Gastrocnemius medialis (tissue), 4 donors: ENCODE data around the gene COPS9. TPM values are rescaled to one million over a fixed set of nuclear protein-coding genes. Genes with fewer than 3 reads are reported as not detected.

Source experiments
- ATAC-seq, 2 donors: fragments of 150-250 bp; one replicate each; pipeline ENCODE4 v1.9.1; 2016
- DNase-seq, 2 donors: peaks; one replicate each; pipeline ENCODE4 v3.0.0-alpha.2; 2019
- H3K27ac ChIP-seq, 4 donors: fragments of 200-600 bp; sonication (generic); 1 replicate in 1 of 4; 2 replicates in 3 of 4; pipeline ENCODE4 v1.5.1; 2016 to 2018; ENCODE audit warnings: mild to moderate bottlenecking in 2 of 4, moderate library complexity in 1 of 4
- H3K27me3 ChIP-seq, 3 donors: fragments of 200-600 bp; sonication (generic) in 2 of 3; 1 replicate in 1 of 3; 2 replicates in 2 of 3; pipeline versions ENCODE4 v1.5.1 to v1.6.0; 2016 to 2019; ENCODE audit warnings: mild to moderate bottlenecking in 1 of 3, moderate library complexity in 1 of 3
- H3K36me3 ChIP-seq, 2 donors: fragments of 200-600 bp; sonication (generic) in 1 of 2; one replicate each; pipeline ENCODE4 v1.5.1; 2017 to 2018
- H3K4me1 ChIP-seq, 2 donors: fragments of 200-600 bp; sonication (generic) in 1 of 2; one replicate each; pipeline ENCODE4 v1.5.1; 2016 to 2017; ENCODE audit warnings: mild to moderate bottlenecking in 2 of 2
- H3K4me3 ChIP-seq, 4 donors: fragments of 200-600 bp; sonication (generic) in 3 of 4; 1 replicate in 1 of 4; 2 replicates in 3 of 4; pipeline ENCODE4 v1.5.1; 2016 to 2019; ENCODE audit warnings: mild to moderate bottlenecking in 2 of 4
- H3K9me3 ChIP-seq, 3 donors: fragments of 200-600 bp; sonication (generic) in 2 of 3; 1 replicate in 1 of 3; 2 replicates in 2 of 3; pipeline ENCODE4 v1.5.1; 2016 to 2019
- POLR2A ChIP-seq, 2 donors: fragments of 450-650 bp; IDR thresholded peaks; one replicate each; pipeline ENCODE4 v1.6.1; 2017; ENCODE audit warnings: antibody characterized with exemption in 2 of 2, mild to moderate bottlenecking in 2 of 2, moderate library complexity in 2 of 2
- in situ Hi-C, 4 donors: fragments of 200-750 bp; cut with MboI; loops; one replicate each; pipeline versions ENCODE4 v1.15.0 to v1.8.0; 2017; ENCODE audit warnings: low sequenced_read_pairs in 4 of 4
- intact Hi-C: fragments of 100-400 bp; cut with DNase I; formaldehyde crosslinking; loops from one replicate; pipeline ENCODE4 v1.15.1; 2023; ENCODE audit warnings: low total_unique reads
- total RNA-seq, 4 donors: library from RNA; depleted of rRNA; stranded (reverse); fragments of >200 nt; gene quantifications; one replicate each; pipeline versions ENCODE4 v1.1.0 to v1.2.3, GENCODE V29; 2016
- TF ChIP-seq, protein P1 (sequence below), 5 experiments: fragments of 450-650 bp in 3 of 5; fragments of 200-600 bp in 2 of 5; sonication (generic) in 2 of 5; IDR thresholded peaks in 4 of 5; conservative IDR thresholded peaks in 1 of 5; 1 replicate in 4 of 5; 2 replicates in 1 of 5; pipeline ENCODE4 v1.5.1; 2016 to 2019; ENCODE audit warnings: antibody characterized with exemption in 5 of 5, mild to moderate bottlenecking in 3 of 5, moderate library complexity in 3 of 5

The COPS9 gene
- total RNA-seq, 4 donors from 2014 or later: 163 to 219 (median 193) TPM

- in situ Hi-C loops (loop anchor here in 2 of 4 donors (10.0 to 25.0 kb wide), 3 partner anchors 81 to 1108 kb away; partner anchors contain the start of gene OR6B3 (in 1 of the 2)), intact Hi-C loops (loop anchor here (10.0 kb wide), 1 partner anchor 211 kb away; no protein-coding TSS in a partner anchor)
- no peak for ATAC-seq
- DNase-seq: no peak
- no peak for TF ChIP-seq POLR2A (IDR thresholded peaks at IDR 0.05)
- TF ChIP-seq, protein P1, sequence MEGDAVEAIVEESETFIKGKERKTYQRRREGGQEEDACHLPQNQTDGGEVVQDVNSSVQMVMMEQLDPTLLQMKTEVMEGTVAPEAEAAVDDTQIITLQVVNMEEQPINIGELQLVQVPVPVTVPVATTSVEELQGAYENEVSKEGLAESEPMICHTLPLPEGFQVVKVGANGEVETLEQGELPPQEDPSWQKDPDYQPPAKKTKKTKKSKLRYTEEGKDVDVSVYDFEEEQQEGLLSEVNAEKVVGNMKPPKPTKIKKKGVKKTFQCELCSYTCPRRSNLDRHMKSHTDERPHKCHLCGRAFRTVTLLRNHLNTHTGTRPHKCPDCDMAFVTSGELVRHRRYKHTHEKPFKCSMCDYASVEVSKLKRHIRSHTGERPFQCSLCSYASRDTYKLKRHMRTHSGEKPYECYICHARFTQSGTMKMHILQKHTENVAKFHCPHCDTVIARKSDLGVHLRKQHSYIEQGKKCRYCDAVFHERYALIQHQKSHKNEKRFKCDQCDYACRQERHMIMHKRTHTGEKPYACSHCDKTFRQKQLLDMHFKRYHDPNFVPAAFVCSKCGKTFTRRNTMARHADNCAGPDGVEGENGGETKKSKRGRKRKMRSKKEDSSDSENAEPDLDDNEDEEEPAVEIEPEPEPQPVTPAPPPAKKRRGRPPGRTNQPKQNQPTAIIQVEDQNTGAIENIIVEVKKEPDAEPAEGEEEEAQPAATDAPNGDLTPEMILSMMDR (IDR thresholded peaks at IDR 0.05 in 4 of 5, conservative IDR thresholded peaks at IDR 0.05 in 1 of 5): no peak
- H3K9me3 ChIP-seq: no peaks in the 10 kb centered on the region
- peaks cover 0 to 5% of the 10 kb centered on the region in 2 donors for H3K4me1 ChIP-seq
- no peaks in the 10 kb centered on the region for H3K36me3 ChIP-seq
- H3K27me3 ChIP-seq: no peaks in the 10 kb centered on the region
- H3K27ac ChIP-seq: no peak overlapping the region
- H3K4me3 ChIP-seq: no peak overlapping the region
These were observed 9.4 kb upstream of the COPS9 start for GRCh38 chr2:240145461-240145860.

DNA sequence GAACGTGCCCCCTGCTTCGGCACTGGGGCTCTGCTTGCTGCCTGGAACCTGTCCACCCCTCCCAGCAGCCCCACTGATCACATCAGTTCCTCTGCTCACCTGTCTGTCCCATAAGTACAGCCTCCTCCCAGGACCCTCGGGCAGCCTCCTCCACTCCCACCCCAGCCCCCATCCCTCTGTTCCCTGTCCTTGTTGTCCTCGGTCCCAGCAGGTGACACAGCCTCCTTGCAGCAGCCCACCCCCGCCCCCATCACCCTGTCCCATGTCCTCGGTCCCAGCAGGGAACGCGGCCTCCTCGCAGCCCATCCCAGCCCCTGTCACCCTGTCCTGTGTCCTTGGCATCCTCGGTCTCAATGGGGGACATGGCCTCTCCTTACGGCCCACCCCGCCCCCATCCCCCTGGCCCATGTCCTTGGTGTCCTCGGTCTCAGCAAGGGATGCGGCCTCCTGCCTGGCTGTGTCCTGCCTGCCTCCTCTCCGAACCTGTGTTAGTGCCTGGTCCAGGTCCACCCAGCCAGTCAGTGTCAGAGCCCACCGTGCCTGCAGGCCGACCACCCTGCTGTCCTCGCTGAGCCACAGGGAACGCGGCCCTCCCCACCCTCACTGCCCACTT lies 8.7 kb upstream of the COPS9 start:
- H3K9me3 ChIP-seq: no peaks in the 10 kb centered on the region
- DNase-seq: no peak
- intact Hi-C loops: loop anchor here (10.0 kb wide), 1 partner anchor 210 kb away; no protein-coding TSS in a partner anchor

GRCh38 chr2:240143801-240144648 lies 7.9 kb upstream of the COPS9 start:
- TF ChIP-seq, protein P1 (IDR thresholded peaks at IDR 0.05 in 4 of 5, conservative IDR thresholded peaks at IDR 0.05 in 1 of 5): peak; percentile 86 to 97 (median 96)
- TF ChIP-seq POLR2A (IDR thresholded peaks at IDR 0.05): no peak
- no peaks in the 10 kb centered on the region for H3K9me3 ChIP-seq
- H3K27ac ChIP-seq: no peak overlapping the region
- H3K36me3 ChIP-seq: no peaks in the 10 kb centered on the region
- DNase-seq (peak; percentile 24 to 50), ATAC-seq (peak; percentile 77 to 90)
- intact Hi-C loops: loop anchor here (1.0 to 10.0 kb wide), 3 partner anchors 83 to 1109 kb away; no protein-coding TSS in a partner anchor
- H3K4me3 ChIP-seq: no peak overlapping the region
- in situ Hi-C loops: loop anchor here (5.0 to 25.0 kb wide), 4 partner anchors 79 to 1107 kb away; partner anchors contain the start of gene OR6B3 (in 1 of the 4)
- peaks cover 0 to 5% of the 10 kb centered on the region in 2 donors for H3K4me1 ChIP-seq
- no peaks in the 10 kb centered on the region for H3K27me3 ChIP-seq

More for the DNA sequence above, 8.7 kb upstream of the COPS9 start:
- no peak overlapping the region for H3K27ac ChIP-seq
- no peaks in the 10 kb centered on the region for H3K36me3 ChIP-seq
- ATAC-seq: no peak
- no peaks in the 10 kb centered on the region for H3K27me3 ChIP-seq
- no peak for TF ChIP-seq POLR2A (IDR thresholded peaks at IDR 0.05)
- TF ChIP-seq, protein P1 (IDR thresholded peaks at IDR 0.05 in 4 of 5, conservative IDR thresholded peaks at IDR 0.05 in 1 of 5): no peak
- H3K4me3 ChIP-seq: no peak overlapping the region
- peaks cover 0 to 5% of the 10 kb centered on the region in 2 donors for H3K4me1 ChIP-seq
- in situ Hi-C loops: loop anchor here (5.0 to 25.0 kb wide), 4 partner anchors 80 to 1107 kb away; partner anchors contain the start of gene OR6B3 (in 1 of the 4)

GRCh38 chr2:240143276-240143675 lies 7.2 kb upstream of the COPS9 start:
- no peak overlapping the region for H3K4me3 ChIP-seq
- H3K9me3 ChIP-seq: no peaks in the 10 kb centered on the region
- TF ChIP-seq, protein P1 (IDR thresholded peaks at IDR 0.05 in 4 of 5, conservative IDR thresholded peaks at IDR 0.05 in 1 of 5): no peak
- no peak for TF ChIP-seq POLR2A (IDR thresholded peaks at IDR 0.05)
- intact Hi-C loops: loop anchor here (1.0 to 10.0 kb wide), 3 partner anchors 82 to 1108 kb away; no protein-coding TSS in a partner anchor
- ATAC-seq (no peak), DNase-seq (no peak)
- H3K27ac ChIP-seq: no peak overlapping the region
- in situ Hi-C loops: loop anchor here (5.0 to 25.0 kb wide), 4 partner anchors 78 to 1106 kb away; partner anchors contain the start of gene OR6B3 (in 1 of the 4)
- H3K36me3 ChIP-seq: no peaks in the 10 kb centered on the region
- peaks cover 0 to 5% of the 10 kb centered on the region in 2 donors for H3K4me1 ChIP-seq
- no peaks in the 10 kb centered on the region for H3K27me3 ChIP-seq
